Prostate gland (tissue), 2 donors: ENCODE data around the gene LPXN.

Source experiments
- POLR2A ChIP-seq: fragments of 450-650 bp; IDR thresholded peaks from one replicate; pipeline ENCODE4 v1.6.1; 2016; ENCODE audit warnings: antibody characterized with exemption, mild to moderate bottlenecking
- POLR2AphosphoS5 ChIP-seq: sonication (generic); formaldehyde crosslinking; IDR thresholded peaks from one replicate; pipeline ENCODE4 v1.6.1; 2017; ENCODE audit warnings: antibody characterized with exemption
- TF ChIP-seq, protein P1 (sequence below), 4 experiments: fragments of 200-600 bp in 2 of 4; fragments of 450-650 bp in 2 of 4; sonication (generic) in 2 of 4; IDR thresholded peaks; 1 replicate in 3 of 4; 2 replicates in 1 of 4; pipeline ENCODE4 v1.5.1; 2016 to 2019; ENCODE audit warnings: antibody characterized with exemption in 4 of 4, mild to moderate bottlenecking in 2 of 4, moderate library complexity in 2 of 4

GRCh38 chr11:58625086-58625485, 49.4 kb upstream of the LPXN start:
- TF ChIP-seq, protein P1, sequence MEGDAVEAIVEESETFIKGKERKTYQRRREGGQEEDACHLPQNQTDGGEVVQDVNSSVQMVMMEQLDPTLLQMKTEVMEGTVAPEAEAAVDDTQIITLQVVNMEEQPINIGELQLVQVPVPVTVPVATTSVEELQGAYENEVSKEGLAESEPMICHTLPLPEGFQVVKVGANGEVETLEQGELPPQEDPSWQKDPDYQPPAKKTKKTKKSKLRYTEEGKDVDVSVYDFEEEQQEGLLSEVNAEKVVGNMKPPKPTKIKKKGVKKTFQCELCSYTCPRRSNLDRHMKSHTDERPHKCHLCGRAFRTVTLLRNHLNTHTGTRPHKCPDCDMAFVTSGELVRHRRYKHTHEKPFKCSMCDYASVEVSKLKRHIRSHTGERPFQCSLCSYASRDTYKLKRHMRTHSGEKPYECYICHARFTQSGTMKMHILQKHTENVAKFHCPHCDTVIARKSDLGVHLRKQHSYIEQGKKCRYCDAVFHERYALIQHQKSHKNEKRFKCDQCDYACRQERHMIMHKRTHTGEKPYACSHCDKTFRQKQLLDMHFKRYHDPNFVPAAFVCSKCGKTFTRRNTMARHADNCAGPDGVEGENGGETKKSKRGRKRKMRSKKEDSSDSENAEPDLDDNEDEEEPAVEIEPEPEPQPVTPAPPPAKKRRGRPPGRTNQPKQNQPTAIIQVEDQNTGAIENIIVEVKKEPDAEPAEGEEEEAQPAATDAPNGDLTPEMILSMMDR (IDR thresholded peaks at IDR 0.05) = no peak
- no peak for TF ChIP-seq POLR2A
- no peak for TF ChIP-seq POLR2AphosphoS5
